ENCODE data around the gene CABYR.

The CABYR gene

DNA sequence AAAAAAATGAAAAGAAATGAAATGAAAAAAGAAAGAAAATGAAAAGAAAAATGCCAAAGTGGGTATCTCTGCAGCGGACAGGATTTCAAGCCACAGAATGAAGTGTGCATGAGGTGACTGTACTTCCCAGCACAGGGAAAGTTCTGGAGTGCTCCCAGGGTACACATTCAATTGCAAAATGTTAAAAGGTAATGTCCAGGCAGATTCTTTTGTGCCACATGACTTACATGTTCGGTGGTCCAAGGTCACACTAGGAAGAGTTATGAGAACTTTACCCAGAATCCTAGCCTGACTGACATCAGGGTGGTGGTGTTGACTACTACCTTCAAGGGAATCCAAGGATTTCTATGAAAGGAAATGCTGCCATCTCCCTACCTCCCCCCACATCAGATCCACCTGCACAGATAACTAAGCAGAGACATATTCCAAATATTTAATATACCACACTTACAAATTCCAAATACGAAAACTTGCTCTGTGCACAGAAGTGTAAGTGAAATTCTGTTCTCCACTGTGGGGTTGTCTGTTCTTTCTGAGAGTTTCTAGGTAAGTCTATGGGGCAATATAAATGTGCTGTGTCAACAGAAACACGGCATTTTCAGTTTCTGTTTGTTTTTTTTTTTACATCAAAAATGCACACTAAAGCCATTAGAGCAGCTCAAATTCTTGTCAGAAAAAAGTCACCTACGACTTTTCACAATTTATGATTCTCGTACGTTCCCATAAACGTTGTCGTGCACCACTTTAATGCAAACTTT, 56.6 kb downstream of the CABYR start:
- no peak for DNase-seq

DNA sequence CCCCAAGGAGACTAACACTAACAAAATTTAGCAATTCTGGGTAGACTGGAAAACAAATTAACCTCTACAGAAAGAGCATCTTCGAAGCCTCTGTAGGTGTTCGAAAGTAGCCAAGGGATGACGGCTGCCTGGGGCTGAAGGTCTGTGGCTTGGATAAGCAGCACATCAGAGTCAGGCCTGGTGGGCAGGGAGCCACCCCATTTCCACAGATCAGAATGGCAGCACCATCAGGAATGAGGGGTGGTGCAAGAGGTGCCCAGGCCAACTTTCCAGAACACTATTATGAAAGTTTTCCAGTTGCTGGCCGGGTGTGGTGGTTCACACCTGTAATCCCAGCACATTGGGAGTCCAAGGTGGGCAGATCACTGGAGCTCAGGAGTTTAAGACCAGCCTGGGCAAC, 57.9 kb downstream of the CABYR start:
- DNase-seq: no peak

DNA sequence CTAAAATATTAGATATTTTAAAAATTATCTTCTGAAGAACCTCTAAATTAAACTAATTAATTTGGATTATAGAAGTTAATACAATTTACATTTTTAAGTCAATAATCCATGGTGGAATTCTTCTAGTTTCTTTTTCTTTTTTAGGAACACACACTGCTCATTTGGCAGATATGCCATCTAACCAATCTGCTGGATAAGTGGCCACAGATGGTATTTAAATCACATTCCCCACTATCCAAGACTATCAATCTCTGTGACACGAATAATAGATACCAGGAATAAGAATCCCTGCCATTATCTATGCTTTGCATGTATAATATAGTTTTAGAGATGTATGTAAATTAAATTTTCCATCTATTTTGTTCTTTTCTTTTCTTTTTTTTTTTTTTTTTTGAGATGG, 58.5 kb downstream of the CABYR start:
- no peak for DNase-seq

DNA sequence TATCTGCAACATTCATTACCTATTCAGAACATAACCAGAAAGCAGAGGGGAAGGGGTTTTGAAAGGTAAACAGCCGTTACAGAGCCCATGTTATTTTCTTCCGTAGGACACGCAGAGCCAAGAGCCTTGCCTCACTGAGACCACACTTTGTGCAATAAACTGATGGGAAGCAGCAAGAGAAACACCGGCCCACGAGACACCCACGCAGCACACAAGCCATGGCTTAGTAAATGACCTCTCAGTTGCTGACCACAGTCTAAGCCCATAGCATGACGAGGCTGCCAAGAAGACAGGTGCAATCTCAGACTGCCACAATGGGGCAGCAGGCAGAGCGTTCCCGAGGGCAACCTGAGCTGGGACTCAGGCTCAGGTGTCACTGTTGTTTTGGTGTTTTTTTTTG, 59.6 kb downstream of the CABYR start:
- no peak for DNase-seq

DNA sequence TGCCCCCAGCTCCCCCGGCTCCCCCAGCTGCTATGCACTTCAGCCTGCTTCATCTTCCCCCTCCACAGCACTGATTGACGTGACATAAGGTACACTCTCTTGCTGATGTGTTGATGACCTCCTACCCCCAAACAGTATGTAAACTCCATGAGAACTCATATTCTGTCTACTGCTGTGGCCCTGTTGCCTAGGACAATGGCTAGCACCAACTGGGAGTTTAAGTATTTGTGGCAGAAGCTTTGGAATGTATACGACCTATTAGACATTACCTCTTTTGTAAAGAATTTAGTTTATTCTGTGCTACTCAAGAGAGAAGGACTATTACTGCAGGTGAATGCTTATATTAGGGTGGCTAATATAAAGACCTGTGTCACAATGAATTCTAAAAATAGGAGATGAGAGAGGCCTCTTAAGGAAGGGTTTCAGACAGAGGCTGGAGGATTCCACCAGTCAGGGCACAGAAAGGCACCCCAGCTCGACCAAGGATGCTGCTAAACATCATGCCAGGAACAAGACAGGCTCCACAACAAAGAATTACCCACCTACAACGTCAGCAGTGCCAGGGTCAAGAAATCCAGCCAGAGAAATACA, 60.6 kb downstream of the CABYR start:
- no peak for DNase-seq

DNA sequence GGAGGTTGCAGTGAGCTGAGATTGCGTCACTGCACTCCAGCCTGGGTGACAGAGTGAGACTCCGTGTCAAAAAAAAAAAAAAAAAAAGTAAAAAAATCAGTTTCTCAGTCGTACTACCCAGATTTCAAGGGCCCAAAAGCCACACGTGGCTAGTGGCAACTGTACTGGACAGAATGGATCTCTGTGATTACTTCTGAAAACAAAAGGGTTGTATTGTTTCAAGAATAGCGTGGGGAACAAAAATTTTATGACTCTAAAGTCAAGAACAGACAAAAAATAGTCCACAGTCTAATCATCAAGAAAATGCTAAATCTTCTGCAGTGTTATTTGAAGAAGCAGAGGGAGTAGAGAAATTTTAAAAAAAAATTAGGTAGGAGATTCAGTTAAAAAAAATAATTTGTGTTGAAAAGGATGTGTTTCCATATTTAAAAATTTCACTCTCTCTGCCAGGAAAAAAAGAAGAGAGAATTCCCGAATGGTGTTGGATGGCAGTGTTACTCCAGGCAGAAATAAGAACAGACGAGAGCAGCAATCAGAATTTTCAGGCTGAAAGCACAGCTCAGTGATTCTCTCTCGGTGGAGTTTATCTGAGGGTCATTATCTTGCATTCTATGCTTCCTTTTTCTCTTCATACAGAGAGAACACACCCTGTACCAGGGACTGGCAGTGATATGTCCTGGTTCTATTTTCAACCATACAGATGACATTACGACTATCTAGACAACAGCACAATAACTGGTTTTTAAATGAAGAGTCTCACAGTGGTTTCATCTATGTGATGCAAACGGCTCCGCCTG, 61.8 kb downstream of the CABYR start:
- no peak for DNase-seq

DNA sequence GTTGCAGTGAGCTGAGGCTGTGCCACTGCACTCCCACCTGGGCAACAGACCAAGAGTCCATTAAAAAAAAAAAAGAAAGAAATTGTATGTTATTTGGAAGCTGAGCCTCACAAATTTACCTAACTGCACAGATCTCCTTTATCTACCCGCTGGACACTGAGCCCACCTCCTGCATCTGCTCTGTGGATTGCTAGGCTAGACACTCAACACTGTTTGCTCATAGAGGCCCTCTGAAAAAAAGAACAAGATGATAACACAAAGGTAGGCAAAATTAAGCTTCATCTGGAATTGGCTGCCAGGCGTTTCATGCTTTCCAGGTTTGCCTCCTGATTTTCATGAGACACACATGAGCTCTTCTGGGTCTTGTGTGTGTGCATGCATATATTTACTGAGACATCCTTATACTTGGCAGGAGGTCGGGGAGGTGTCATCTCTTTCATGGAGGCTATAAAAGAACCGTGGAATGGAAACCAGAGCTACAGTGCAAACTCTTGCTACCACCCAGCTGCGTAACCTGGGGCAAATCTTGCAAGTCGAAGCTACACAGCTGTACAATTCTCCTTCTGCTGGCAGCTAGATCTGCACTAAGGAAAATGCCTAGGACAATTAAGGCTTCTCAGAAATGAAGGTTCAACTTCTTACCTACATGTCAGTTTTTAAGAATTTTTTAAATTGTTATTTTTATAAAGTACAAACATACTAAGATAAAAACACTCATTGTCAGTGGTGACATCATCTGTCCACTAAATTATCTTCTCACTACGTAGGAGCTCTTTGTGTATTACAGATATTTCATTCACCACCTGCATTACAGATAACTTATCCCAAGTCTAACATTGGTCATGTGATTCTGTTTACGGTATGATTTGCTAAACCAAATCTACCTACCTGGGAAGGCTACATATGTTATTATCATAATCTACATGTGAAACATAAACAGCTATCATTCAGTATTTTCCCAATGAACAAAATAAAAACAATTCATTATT, 63.1 kb downstream of the CABYR start:
- DNase-seq: no peak

DNA sequence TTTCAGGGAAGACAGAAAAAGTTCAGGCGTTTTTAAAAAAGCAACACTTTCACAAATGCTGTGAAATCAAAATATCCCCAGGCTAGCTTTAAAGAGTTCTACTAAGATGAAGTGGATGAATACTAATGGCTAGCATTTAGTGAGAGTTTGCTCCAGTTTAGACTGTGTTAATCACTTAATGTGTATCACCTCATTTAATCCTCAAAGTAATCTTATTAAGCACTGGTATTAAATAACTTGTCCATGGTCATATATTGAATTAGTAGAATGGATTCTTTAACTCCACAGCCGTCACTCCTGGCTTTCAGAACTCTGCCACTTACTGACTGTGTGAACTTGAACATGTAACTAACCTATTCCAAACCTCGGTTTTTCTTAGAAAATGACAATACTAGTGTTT, 66.0 kb downstream of the CABYR start:
- no peak for DNase-seq

DNA sequence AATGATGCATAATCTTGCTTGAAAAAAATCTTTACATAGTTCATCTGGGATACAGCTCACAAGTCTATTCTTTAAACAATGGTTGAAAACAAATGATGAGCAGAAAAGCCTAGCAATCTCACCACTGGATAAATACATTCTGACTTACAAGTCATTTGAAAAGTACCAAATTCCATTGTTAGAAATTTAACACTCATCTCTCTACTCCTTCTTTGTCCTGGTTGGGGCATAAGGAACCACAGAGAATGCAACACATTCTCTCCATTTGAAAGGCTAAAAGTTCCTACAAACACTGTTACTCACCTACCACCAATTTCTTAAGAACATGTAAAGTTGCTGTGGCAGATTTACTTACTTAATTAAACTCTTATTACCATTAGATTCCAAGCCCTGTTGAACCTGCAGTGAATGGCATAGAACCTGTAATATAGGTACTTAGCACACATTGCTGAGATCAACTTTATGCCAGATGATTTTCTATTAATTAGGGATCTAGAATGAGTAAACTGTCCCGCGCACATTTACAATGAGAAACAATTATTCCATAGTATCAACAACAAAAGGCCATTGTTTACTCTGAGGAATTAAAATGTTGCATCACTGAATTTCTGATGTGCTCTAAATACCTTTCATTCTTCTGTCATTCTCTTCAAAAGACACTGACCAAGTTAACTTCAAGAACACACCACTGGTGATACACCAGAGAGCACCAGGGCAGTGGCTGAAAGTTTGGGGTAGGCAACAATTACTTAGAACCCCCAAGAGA, 69.6 kb downstream of the CABYR start:
- DNase-seq: no peak

DNA sequence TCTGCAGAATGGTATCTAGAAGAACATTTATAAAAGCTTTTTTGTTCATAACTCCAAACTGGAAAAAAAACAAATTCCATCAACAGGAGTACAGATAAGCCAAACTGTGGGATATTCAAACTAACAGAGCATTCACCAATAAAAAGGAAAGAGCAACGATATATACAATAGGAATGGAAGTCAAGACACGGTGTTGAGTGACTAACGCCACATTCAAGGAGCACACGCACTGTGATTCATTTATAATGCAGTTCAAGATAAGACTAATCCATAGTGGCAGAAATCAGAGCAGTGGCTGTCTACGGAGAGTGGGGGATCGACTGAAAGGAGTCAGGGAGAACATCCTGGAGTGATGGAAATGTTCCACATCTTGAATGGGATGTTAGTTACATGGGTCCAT, 70.7 kb downstream of the CABYR start:
- DNase-seq: no peak
